Measurements from ENCODE around the gene NRM. TPM values are rescaled to one million over a fixed set of nuclear protein-coding genes. Genes with fewer than 3 reads are reported as not detected.
"Not testable (repeated sequence)": the region's sequence is repeated elsewhere in the genome, so short reads cannot be mapped to it uniquely, and the experiment has no call there.

The NRM gene
- total RNA-seq, 2 experiments from 2014 or later, result 21.0 to 22.0 TPM

- intact Hi-C loops (cut with micrococcal nuclease), result no loop called here
- DNase-seq (peak; percentile 90), ATAC-seq (no peak)
- Mint-ChIP-seq H3K27ac (peak overlapping the region; percentile 100), H3K9me3 (no peaks in the 10 kb centered on the region), H3K36me3 (ENCODE audit: low read depth) (peaks cover 64% of the 10 kb centered on the region), H3K27me3 (no peaks in the 10 kb centered on the region), H3K4me1 (ENCODE audit: low read depth) (peaks cover 43% of the 10 kb centered on the region), H3K4me3 (peak overlapping the region; percentile 80)
- ChIA-PET POLR2A (interaction anchor here (0.8 to 22.1 kb wide), 24 partner anchors 9 to 357 kb away, joined by 3 to 500 read pairs (median 4); partner anchors contain the start of genes DDR1, DHX16, FLOT1 and IER3), CTCF (interaction anchor here (0.6 to 25.8 kb wide), 30 partner anchors 8 to 365 kb away, joined by 3 to 704 read pairs (median 4); partner anchors contain the start of genes DHX16, MRPS18B, NRM and PPP1R10)
- TF ChIP-seq CTCF (IDR thresholded peaks at IDR 0.05), result peak; percentile 100
Measured at GRCh38 chr6:30722280-30723112, 31.7 kb upstream of the NRM start.

GRCh38 chr6:30722025-30722279 is 31.2 kb upstream of the NRM start:
- Mint-ChIP-seq H3K27ac (peak overlapping the region; percentile 100), H3K4me1 (ENCODE audit: low read depth) (peaks cover 44% of the 10 kb centered on the region), H3K36me3 (ENCODE audit: low read depth) (peaks cover 65% of the 10 kb centered on the region), H3K4me3 (peak overlapping the region; percentile 80)
- H3K27me3 Mint-ChIP-seq; ATAC-seq; DNase-seq; H3K9me3 Mint-ChIP-seq; intact Hi-C loops (cut with micrococcal nuclease): not testable (repeated sequence)
- POLR2A ChIA-PET, result interaction anchor here (0.8 to 22.1 kb wide), 21 partner anchors 10 to 357 kb away, joined by 3 to 500 read pairs (median 4); partner anchors contain the start of genes DDR1, DHX16, FLOT1 and IER3
- CTCF ChIA-PET, result interaction anchor here (0.7 to 25.8 kb wide), 24 partner anchors 8 to 365 kb away, joined by 3 to 704 read pairs (median 4); partner anchors contain the start of genes DHX16, MRPS18B, NRM and PPP1R10

GRCh38 chr6:30721198-30722024 is 30.6 kb upstream of the NRM start:
- Mint-ChIP-seq H3K36me3 (ENCODE audit: low read depth) (peaks cover 67% of the 10 kb centered on the region), H3K4me1 (ENCODE audit: low read depth) (peaks cover 46% of the 10 kb centered on the region), H3K9me3 (no peaks in the 10 kb centered on the region), H3K4me3 (peak overlapping the region; percentile 80), H3K27me3 (no peaks in the 10 kb centered on the region), H3K27ac (peak overlapping the region; percentile 100)
- no peak for TF ChIP-seq CTCF (IDR thresholded peaks at IDR 0.05)
- ChIA-PET CTCF (interaction anchor here (1.1 to 25.8 kb wide), 16 partner anchors 9 to 366 kb away, joined by 3 to 704 read pairs (median 6); partner anchors contain the start of genes DHX16, MRPS18B, NRM and PPP1R10), POLR2A (interaction anchor here (0.7 to 22.1 kb wide), 22 partner anchors 9 to 358 kb away, joined by 3 to 500 read pairs (median 4); partner anchors contain the start of genes DDR1, DHX16, FLOT1 and GNL1)
- intact Hi-C loops (cut with micrococcal nuclease), result loop anchor here (2.0 kb wide), 1 partner anchor 105 kb away; the partner anchor contains the start of genes MRPS18B and PPP1R10
- DNase-seq (peak; percentile 96), ATAC-seq (peak; percentile 25)

GRCh38 chr6:30720738-30721197 is 30.0 kb upstream of the NRM start:
- intact Hi-C loops (cut with micrococcal nuclease), result loop anchor here (2.0 kb wide), 1 partner anchor 104 kb away; the partner anchor contains the start of genes MRPS18B and PPP1R10
- H3K36me3 Mint-ChIP-seq (ENCODE audit: low read depth), result peaks cover 69% of the 10 kb centered on the region
- CTCF ChIA-PET, result interaction anchor here (1.6 to 25.8 kb wide), 5 partner anchors 10 to 106 kb away, joined by 6 to 704 read pairs (median 54); partner anchors contain the start of genes DHX16 and NRM
- H3K4me1 Mint-ChIP-seq (ENCODE audit: low read depth), result peaks cover 49% of the 10 kb centered on the region
- POLR2A ChIA-PET, result interaction anchor here (0.6 to 22.1 kb wide), 11 partner anchors 13 to 164 kb away, joined by 3 to 500 read pairs (median 14); partner anchors contain the start of genes DDR1, DHX16, GNL1 and IER3
- H3K4me3 Mint-ChIP-seq, result peak overlapping the region; percentile 80
- no peak for TF ChIP-seq CTCF (IDR thresholded peaks at IDR 0.05)
- H3K27me3 Mint-ChIP-seq, result no peaks in the 10 kb centered on the region
- H3K9me3 Mint-ChIP-seq, result no peaks in the 10 kb centered on the region
- H3K27ac Mint-ChIP-seq, result peak overlapping the region; percentile 100
- no peak for ATAC-seq
- peak; percentile 83 for DNase-seq
